Activated naive CD4-positive, alpha-beta T cell treated with Interleukin-2 at 50 U/mL for 16 hours (primary cell): Measurements from ENCODE around the gene PIERCE2.
"Not testable (repeated sequence)": the region's sequence is repeated elsewhere in the genome, so short reads cannot be mapped to it uniquely, and the experiment has no call there.

Source experiments
- DNase-seq: peaks from one replicate; pipeline ENCODE4 v3.0.0-alpha.2; 2020

The PIERCE2 gene

GRCh38 chr15:55434989-55435825 is 26.9 kb downstream of the PIERCE2 start:
- DNase-seq: no peak

- DNase-seq: not testable (repeated sequence)
These were observed 34.8 kb downstream of the PIERCE2 start for GRCh38 chr15:55443141-55443540.

GRCh38 chr15:55445936-55446335 is 37.6 kb downstream of the PIERCE2 start:
- DNase-seq: not testable (repeated sequence)

GRCh38 chr15:55446379-55447029 is 38.2 kb downstream of the PIERCE2 start:
- DNase-seq: not testable (repeated sequence)

- DNase-seq: not testable (repeated sequence)
These were observed 38.7 kb downstream of the PIERCE2 start for GRCh38 chr15:55447030-55447394.

- DNase-seq: no peak
These were observed 49.2 kb downstream of the PIERCE2 start for GRCh38 chr15:55457401-55458022.

- DNase-seq: no peak
These were observed 53.2 kb downstream of the PIERCE2 start for GRCh38 chr15:55461447-55461846.

- no peak for DNase-seq
These were observed 60.0 kb downstream of the PIERCE2 start for GRCh38 chr15:55468321-55468720.
